Activated CD4-positive, alpha-beta T cell treated with anti-CD3 and anti-CD28 coated beads, Interleukin-2, Interleukin-6, amounts not matched to agents 100 ng/mL and 50 ng/mL, durations not matched to agents 16 hours and 8 hours (primary cell): ENCODE data around the gene EPHA4.

ENCODE experiments used
- DNase-seq: peaks from one replicate; pipeline ENCODE4 v3.0.0-alpha.2; 2020

EPHA4 gene

DNA sequence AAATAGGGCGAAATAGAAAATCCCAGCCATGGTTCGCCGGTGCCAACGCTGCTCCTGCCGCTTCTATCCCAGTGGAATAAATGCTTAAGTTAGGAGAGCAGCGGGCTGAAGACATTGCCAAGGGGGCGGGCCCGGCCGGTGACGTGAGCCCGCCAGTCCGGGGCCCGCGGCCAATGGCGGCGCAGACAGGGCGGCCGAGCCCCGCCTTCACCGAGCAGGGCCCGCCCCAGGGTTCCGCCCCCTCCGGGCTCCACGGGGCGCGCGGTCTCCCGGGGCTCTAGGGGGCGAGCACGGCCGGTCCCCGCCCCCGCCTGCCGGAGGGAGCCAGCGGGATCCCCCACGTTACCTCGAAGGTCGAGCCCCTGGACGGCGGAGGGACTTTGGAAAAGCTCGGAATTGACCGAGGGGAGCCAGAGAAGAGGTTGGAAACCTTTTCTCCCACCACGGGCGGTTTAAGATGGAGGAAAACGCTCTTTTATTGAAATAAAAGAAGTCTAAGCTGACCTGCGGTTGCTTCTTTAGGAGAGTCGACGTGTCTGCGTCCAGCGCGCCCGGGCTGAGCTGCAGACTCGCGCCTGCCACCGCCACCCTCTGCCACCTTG lies at the start of gene EPHA4:
EPHA4 (minus strand) TSS at position 86 of the 602 bp plus-strand sequence; CDS start at position 30, 56 bp downstream.
- peak; percentile 85 for DNase-seq

DNA sequence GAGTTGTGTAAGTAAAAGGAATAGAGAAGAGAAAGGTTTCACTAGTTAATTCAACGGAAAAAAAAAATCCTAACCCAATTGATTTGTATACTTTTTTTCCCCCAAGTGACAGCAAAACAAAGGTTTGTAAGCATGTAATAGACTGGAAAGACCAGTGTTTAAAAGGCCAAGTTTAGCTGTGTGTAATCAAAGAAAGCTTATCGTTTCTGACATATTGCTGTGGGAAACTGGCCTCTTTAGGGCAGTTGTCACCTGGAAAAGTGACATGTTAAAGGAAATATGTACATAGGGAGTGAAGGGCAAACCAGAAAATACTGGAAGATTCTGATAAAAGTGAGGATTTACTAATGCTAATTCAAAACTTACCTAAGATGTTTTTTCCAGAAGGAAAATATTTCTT lies 45.9 kb upstream of the EPHA4 start:
- no peak for DNase-seq

DNA sequence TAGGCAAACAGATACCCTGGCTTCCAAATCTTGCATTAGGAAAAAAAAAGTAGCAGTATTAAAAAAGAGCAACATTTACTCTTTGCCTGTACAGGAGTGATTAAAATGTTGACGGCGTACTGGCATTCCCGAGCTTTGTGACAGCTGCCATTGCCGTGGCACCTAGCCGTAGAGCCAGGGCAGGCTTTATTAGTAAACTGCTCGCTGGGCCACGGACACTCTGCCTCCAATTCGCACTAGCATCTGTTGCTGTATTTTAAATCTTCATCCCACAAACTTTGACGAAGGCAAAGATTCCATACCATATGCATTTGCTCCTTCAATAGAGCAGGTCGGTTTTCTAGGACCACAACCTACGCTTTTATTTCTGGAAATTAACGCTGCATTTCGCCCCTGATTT lies 44.5 kb upstream of the EPHA4 start:
- DNase-seq, result no peak

DNA sequence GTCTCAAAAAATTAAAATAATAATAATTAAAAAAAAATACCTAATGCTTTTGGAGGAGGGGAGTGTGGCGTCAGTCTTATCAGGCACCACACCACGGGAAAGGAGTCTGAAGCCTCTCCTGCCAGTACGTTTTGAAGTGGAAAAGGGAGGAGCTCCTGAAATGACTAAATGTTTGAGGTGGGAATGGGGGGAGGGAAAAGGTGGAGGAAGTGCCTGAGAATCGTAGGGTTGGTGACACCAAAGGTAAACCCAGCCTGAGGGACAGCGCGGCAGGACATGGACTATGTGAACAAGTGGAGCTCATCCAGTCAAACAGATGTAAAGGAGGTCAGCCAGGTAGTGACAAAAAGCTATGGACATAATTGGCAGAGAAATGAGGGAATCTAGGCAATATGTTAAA lies 42.2 kb upstream of the EPHA4 start:
- DNase-seq, result no peak

DNA sequence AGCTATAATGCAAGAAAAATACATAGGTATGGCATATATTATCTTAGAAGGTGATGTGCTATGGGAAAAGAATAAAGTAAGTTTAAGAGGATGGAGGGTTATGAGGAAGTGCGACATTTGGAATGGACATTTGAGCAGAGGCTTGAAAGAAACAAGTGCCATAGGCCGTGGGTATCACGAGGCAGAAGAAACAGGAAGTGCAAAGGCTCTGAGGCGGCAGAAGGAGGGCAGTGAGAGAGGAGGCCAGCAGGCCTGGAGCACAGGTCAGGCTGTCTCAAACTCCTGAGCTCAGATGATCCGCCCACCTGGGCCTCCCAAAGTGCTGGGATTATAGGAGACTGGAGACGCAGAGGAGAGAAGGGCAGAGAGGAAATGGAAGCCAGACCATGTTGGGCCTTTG lies 40.7 kb upstream of the EPHA4 start:
- DNase-seq, result no peak

DNA sequence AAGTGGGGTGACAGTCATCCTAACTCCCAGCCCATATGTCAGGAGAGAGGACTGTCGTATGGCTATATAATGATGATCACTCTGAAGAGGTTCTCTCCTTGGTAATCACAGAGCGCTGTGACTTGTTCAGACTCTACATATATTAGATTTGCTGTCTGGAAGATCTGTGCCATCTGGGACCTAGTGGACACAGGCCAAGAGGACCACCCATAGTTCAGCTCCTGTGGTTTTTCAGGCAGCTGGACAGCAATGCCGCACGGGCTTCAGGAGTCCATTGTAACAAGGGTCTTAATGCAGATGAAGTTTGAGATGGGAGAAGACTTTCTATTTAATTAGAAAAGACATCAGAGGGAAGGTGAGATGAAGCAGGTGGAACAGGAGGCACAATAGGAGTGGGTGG lies 40.1 kb upstream of the EPHA4 start:
- DNase-seq, result no peak

DNA sequence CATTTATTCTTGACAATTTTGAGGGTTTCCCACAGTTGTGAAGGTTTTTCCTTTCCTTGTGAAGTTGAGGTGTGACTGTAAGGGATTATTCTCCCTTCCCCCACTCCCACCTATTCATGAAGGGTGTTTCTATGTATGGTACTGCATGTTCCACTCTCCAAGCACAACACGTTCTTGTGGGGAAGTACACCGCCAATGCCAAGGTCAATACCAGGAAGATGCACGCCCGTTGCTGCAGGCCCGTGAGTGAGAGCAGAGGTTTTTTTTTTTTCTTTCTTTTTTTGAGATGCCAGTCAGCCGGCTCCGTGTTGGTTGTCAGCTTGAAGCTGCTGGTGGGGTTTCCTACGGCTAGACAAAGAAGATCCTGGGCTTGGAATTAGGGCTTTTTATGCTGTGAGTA lies 38.6 kb upstream of the EPHA4 start:
- no peak for DNase-seq

DNA sequence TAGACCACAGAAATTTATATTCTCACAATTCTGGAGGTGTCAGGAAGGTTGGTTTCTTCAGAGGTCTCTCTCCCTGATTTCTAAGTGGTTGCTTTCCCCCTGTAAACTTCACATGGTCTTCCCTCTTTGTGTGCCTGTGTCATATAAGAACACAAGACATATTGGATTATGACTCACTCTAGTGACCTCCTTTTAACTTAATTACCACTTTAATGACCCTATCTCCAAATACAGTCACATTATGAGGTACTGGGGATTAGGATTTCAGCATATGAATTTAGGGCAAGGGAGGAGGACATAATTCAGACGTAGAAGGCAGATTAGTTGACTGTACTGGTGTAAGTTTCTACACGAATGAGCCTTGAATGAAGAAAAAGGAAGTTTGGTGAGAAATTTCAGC lies 38.2 kb upstream of the EPHA4 start:
- DNase-seq, result no peak

DNA sequence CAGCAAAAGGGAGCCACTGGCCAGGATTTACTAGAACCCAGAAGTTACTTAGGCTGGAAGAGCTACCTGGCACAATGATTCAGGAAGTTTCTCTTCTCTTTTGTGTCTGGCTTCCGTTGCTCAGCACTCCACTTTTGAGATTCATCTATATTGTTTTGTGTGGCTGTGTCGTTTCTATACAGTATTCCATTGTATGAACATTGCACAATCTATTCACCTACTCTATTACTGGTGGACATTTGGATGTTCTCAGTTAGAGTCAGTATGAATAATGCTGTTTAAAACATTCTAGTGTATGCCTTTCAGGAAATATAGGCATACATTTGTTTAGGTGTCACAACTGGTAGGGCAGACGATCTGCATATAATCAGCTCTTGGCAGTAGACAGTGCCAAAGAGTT lies 36.3 kb upstream of the EPHA4 start:
- DNase-seq, result no peak

DNA sequence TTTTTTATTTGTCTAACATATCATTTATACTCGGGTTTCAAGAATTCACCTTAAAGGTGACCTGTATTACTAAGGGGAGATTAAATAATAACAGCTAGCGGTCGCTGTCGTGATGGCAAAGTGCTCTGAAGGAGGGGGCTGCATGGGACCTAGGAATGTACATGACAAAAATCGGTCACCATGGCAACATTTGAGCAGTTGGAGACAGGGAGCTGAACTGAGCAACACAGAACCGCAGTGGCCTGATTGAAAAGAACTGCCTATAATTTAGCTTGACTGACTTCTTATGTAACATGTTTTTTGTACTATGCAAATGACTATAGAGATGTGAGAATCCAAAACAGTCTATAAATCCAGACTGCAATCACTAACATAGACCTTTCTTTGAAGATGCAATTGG lies 34.3 kb upstream of the EPHA4 start:
- DNase-seq, result no peak

DNA sequence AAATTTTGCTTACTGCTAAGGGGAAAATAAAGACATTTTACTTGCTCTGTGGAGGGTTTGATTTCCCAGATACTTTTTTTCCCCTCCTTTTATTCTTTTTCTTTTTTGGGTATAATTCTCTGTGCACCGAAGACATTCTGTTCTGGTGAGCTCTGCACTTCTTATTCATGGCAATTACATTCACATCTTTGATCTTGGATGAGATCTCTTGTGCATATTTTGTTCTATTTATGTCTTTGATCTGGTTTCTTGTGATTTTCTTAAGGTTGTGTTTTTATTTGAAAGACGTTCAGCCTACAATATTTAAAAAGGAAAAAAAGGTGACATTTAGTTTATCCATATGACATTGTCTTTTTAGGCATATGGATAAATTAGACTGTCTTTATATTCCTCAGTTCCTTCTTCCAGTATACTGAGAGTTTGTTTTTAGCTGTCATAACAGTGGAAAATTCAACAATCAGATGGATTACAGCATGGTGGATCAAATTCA lies 33.7 kb upstream of the EPHA4 start:
- no peak for DNase-seq

DNA sequence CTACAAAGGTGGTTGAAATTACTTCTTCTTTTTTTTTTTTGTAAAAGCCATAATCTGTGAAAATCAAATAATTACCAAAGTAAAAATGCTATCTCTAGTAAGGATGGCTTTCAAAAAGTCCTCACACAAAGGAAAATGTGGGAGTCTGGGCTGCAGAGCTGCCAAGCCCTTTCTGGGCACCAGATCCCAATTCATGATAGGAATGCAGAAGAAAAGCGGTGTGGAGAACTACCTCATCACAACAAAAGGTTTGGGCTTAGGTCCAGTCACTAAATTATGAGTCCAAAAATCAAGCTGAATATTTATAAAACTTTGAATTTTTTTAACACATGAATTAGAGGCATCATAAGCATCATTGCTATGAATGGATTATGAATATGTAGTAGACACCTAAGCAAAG lies 30.8 kb upstream of the EPHA4 start:
- no peak for DNase-seq

DNA sequence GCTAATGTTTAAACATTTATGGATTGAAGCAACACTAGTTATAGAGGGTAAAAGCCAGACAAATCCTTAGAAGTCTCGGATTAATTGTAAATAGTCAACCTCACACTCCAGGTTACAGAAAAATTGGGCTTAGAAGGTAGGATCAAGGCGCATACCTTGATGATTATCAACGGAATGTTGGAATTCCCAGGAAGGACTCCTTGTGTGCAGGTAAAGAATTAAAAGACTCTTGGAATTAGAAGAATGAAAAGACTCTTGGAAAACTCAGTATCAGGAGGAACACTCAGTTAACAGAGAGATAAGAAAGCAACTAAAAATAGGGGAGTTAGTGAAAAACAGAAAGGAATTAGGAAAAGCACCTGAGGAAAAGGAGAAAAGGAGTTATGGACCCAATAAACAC lies 29.3 kb upstream of the EPHA4 start:
- DNase-seq, result no peak

DNA sequence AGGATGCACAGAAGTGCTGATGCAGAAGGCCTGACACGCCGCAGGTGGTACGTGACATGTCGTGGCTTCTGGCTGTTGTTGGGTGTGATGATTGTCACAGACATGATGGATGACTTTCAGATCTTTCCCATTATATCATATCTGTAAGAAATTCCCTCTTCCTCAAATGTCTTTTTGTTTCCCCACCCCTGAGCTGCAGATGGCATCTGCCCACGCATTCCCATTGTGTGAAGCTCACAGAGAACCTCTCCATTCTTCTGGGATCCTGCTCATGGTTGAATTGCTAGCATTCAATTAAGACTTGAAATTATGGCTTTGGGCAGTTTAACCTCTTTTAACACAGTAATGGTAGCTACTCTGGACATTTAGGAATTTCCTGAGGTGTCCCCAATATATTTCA lies 28.3 kb upstream of the EPHA4 start:
- DNase-seq, result no peak

DNA sequence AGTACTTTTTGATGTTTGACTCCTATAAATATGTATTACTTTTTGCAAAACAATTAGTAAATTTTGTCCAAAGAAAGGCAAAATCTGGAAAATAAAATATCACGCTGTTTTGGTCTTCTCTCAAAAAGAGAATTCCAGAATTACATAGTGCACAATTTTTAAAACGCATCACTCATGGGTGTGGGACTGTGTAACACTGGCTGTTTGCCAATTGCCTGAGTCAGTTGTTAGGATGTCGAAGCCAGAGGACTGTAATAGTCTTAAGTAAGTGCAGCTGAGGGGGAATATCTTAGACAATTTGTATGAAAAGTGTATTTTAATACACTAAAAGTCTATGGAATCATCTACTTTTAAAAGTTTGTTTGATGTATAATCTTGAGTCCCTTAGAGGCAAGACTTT lies 24.1 kb upstream of the EPHA4 start:
- DNase-seq, result no peak

DNA sequence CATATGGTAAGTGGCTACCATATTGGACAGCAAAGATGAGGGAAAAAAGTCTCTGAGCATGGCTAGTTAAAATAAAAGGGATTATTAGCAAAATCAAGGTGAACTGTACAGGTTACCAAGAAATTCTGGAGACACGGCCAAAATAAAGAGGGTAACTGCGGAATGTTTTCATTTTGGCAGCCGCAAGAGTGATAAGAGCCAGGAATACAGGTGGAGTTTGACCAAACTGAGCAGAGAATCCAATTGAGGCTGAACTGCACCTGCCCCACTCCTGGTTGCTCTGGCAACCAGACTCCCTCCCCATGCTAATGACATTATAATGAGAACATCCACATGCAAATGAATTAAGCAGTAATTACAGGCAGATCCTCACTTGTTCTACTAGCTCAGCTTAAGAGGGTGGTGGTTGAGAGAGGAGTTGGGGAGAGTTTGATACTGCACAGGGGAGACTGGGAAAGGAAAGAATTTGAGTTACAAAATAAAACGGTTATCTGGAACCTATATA lies 18.8 kb upstream of the EPHA4 start:
- DNase-seq, result no peak

DNA sequence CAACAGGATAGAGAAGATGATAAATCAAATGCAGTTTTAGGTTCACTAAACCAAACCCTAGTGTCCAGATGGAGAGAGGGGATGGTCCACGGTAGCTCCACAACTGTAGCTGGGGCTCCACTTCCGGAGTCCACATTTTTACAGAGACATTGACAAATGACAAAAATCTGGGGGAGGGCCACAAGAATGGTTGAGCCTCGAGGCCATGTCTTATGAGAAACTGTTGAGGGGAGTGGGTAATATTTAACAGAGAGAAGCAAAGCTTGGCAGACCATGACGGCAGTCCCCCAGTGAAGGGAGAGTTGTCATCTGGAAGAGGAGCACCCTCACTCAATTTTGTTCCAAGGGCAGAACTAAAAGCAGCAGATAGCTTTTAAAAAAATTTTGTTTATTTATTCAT lies 17.6 kb upstream of the EPHA4 start:
- no peak for DNase-seq

DNA sequence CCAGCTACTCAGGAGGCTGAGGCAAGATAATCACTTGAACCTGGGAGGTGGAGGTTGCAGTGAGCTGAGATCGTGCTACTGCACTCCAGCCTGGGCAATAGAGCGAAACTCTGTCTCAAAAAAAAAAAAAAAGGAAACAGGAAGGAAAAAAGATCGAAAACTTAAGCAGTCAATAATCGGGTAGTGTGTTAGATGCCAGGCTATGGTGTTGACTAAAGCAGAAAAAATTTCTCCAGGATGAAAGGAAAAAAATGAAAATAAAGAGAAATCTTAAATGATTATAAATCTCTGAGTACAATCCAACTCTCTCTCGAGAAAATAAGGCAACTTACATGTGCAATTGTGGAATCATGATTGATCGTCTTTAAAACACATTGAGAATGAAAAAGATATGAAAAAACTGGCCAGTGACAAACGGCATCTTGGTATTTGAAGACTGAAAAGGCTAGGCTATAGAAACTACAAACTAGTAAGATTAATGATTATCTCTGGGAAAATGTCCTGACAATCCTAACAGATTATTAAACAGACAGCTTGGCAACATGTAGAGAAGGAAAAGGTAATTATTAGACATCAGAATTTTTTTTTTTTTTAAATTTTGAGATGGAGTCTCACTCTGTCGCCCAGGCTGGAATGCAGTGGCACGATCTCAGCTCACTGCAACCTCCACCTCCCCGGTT lies 16.3 kb upstream of the EPHA4 start:
- no peak for DNase-seq

DNA sequence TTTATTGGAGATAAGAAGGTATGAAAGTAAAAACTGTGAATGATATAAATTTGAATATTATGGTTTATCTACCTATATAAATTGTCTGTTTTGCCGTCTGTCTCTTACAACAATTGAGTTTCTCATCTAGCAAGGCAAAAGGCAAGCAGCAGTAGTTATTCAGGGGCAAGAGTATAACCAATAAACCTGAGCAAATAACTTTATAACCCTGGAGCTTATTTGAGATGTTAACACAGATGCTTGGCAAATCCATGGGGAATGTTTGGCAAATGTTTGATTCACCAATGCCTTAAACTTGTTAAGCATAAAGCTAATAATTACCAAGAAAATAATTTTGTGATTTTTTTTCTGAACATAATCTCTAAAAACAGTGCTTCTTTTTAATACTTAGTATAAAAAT lies 9.9 kb upstream of the EPHA4 start:
- no peak for DNase-seq

DNA sequence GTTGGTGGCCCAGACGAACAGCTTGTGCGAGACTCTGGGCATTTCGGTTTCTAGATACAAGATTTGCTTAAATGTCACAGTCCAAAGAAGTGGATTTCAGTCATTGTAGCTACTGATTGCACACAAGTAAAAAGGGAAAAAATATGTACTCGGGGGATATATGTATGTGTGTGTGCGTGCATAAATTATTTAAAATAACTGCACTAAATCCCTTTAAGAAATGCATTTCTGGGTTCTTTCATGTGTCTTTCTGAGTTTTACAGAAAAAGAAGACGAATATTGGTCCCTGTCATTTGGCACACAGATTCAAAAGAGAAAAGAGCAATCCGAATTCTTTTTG lies 2.1 kb upstream of the EPHA4 start:
- DNase-seq, result no peak

DNA sequence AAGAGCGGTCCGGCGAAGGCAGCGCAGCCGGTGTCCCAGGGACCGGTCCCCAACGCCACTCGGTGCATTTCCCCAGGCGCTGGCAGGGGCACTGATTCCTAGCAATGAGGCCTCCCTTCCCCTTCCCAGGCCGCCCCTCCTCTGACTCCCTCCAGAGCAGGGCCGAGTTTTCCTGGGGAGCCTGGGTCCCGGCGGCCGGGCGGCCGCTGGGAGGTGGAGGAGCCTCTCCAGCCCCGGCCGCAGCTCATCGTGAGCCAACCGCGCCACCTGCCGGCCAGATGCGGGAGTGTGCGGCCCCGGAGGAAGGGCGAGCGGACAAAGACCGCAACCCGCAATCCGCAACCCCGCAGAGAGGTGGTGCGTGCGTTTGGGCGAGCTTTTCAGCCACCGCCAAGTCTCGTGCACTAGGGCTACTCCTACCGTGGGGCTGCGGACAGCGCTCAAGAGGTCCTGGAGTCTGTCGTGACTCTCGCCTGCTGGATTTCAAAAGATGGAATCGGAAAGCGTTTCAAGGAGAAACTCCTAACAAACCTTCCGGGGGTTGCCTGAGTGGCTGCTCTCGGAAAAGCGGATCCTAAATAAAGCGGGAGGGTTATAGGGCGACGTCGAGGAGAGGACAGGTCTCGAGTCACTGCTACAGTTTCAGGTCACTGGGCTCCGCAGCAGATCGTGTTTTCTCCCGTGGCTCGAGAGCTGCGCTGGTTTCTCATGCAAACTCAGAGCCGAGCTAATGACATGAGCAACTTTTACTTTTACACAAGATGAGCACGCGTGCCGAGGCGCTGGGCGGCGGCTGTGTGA lies 1.5 kb upstream of the EPHA4 start:
- peak; percentile 86 for DNase-seq

DNA sequence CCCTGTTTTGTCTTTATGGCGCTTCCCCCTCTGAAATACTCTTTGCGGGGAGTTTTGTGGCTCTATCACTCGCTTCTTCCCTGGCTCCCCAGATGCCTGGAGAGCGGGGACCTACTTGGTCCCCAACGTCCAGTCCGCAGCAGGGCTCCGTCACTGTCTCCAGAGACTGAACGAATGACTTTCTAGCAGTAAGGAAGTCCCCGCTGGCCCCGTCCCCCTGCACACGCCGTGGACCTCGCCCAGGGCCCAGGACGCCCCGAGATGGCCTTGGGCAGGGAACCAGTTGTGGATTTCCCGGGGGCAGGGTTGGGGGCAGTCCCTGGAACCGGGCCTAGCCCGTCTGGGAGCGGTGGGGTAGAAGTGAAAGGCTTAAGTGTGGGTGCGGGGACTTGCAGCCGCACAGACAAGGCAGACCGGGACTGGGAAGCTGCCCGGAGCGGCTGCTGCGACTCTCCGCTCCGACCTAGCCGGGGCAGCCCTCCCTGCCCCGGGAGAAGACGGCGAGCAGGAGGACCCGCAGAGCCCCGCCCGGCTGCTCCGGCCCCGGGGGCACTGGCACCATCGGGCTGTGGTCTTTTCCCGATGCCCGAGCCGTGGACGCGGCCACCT lies 821 bp upstream of the EPHA4 start:
- DNase-seq, result peak; percentile 20

DNA sequence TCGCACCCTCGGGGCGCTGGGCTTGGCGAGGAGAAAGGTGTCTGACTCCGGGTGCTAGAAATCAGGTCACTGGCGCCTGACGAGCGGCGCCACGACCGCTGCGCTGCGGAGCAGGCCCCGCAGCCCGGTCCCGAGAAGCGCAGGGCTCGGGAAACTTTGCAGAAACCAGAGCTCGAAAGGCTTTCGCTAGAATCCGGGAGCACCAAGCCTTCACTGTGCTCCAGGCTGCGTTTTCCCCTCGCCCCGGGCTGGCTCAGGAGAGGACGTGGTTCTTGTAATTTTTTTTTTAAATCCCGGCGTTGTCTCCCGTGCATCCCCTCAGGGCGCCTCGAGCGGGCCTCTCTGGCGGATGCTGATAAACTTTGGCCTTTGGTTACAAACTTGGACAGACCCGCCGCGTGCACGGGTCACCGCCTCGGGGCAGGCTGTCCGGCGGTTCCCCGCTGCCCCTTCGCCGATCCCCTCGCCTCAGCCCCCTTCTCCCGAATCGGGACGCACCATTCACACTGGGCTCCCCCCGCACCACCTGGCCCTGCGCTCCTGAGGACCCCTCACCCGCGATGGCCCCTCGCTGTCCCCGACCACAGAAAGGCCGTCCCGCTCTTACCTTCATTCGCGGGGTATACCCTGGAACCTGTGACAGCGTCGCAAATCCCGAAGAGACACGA lies 419 bp downstream of the EPHA4 start:
- peak; percentile 24 for DNase-seq
